K562 (cell line): ENCODE results near the gene TMED8. TPM values are rescaled to one million over a fixed set of nuclear protein-coding genes. Genes with fewer than 3 reads are reported as not detected.

ENCODE experiments used
- ATAC-seq: fragments of 200-7000 bp; cut with Tn5 transposase; 3 replicates; pipeline ENCODE4 v1.9.1; 2020; ENCODE audit warnings: moderate library complexity
- BruUV-seq: library from RNA; stranded (reverse); fragments of 400-500 nt; replicated peaks from 2 replicates; lab custom pipeline; 2021; lab: Mats Ljungman, UMichigan
- CTCF ChIA-PET: fragments of 300-600 bp; formaldehyde crosslinking; extraction: SDS; loops from one replicate; lab custom pipeline; 2021; ENCODE audit warnings: low intra/inter-chr PET ratio; lab: Yijun Ruan, JAX
- POLR2A ChIA-PET: fragments of 300-600, 350-650 bp; sonication (Branson Sonifier 250); formaldehyde crosslinking; extraction: SDS; loops from one replicate; lab custom pipeline; 2021; ENCODE audit warnings: antibody characterized with exemption, inconsistent platforms; lab: Yijun Ruan, JAX
- DNase-seq, 4 experiments: peaks; one replicate each; pipeline versions ENCODE4 v3.0.0 to v3.0.0-alpha.2; 2011 to 2018; ENCODE audit warnings: low spot score in 3 of 4, mixed read lengths in 3 of 4; ENCODE audit errors: extremely low read depth in 1 of 4
- FAIRE-seq: peaks from 2 replicates; lab custom pipeline; 2011; peaks lifted over from hg19 to GRCh38; lab: Jason Lieb, UNC
- H2AFZ ChIP-seq: 2 replicates; pipeline ENCODE4 v1.6.0; 2011; ENCODE audit warnings: low read depth, low read length, control low read depth, inconsistent platforms
- H3K27ac ChIP-seq: fragments of 200-600 bp; 3 replicates; pipeline ENCODE4 v1.8.0; 2011; ENCODE audit warnings: low read depth, mild to moderate bottlenecking, control low read depth, inconsistent platforms, low read length, moderate library complexity, mixed read lengths; ENCODE audit errors: extremely low read depth
- H3K27me3 ChIP-seq, 2 experiments: fragments of 300-600 bp in 1 of 2; 2 replicates in 1 of 2; 3 replicates in 1 of 2; pipeline versions ENCODE4 v1.6.0 to v1.8.0; 2011; ENCODE audit warnings: inconsistent platforms in 2 of 2, low read length in 2 of 2, mild to moderate bottlenecking in 1 of 2, mixed read lengths in 1 of 2, moderate library complexity in 1 of 2; ENCODE audit not compliant: control insufficient read depth in 2 of 2, insufficient read depth in 2 of 2
- H3K36me3 ChIP-seq: fragments of 300-600 bp; 3 replicates; pipeline ENCODE4 v1.8.0; 2011; ENCODE audit warnings: mild to moderate bottlenecking, low read length, inconsistent platforms; ENCODE audit not compliant: control insufficient read depth, insufficient read depth
- H3K4me1 ChIP-seq, 2 experiments: fragments of 200-600 bp in 1 of 2; replicated peaks in 1 of 2; 2 replicates in 1 of 2; 3 replicates in 1 of 2; pipeline versions ENCODE4 v1.5.1 to v1.8.0; 2011; ENCODE audit warnings: inconsistent platforms in 2 of 2, low read length in 2 of 2, mild to moderate bottlenecking in 1 of 2, mixed read lengths in 1 of 2, moderate library complexity in 1 of 2; ENCODE audit not compliant: control insufficient read depth in 2 of 2, insufficient read depth in 2 of 2
- H3K4me2 ChIP-seq: 2 replicates; pipeline ENCODE4 v1.6.1; 2011; ENCODE audit warnings: low read length, control low read depth, inconsistent platforms, mixed read lengths; ENCODE audit not compliant: insufficient read depth
- H3K4me3 ChIP-seq: fragments of 200-600 bp; sonication (generic), shearing (Covaris generic); 2 replicates; pipeline ENCODE4 v1.5.1; 2016; ENCODE audit warnings: control low read depth, inconsistent platforms
- H3K79me2 ChIP-seq: fragments of 200-600 bp; 3 replicates; pipeline ENCODE4 v1.8.0; 2011; ENCODE audit warnings: low read length, inconsistent platforms; ENCODE audit not compliant: control insufficient read depth, insufficient read depth
- H3K9ac ChIP-seq, 2 experiments: 2 replicates each; pipeline versions ENCODE4 v1.6.0 to v1.6.1; 2011; ENCODE audit warnings: low read depth in 2 of 2, low read length in 2 of 2, control low read depth in 1 of 2, inconsistent platforms in 1 of 2, mild to moderate bottlenecking in 1 of 2, mixed read lengths in 1 of 2; ENCODE audit not compliant: insufficient read depth in 1 of 2
- H3K9me1 ChIP-seq: one replicate; pipeline ENCODE4 v1.6.0; 2011; ENCODE audit warnings: inconsistent platforms, mild to moderate bottlenecking, low read length, moderate library complexity; ENCODE audit not compliant: control insufficient read depth, insufficient read depth
- H3K9me3 ChIP-seq: replicated peaks from 2 replicates; pipeline ENCODE4 v1.5.1; 2011; ENCODE audit warnings: low read depth, low read length, inconsistent platforms; ENCODE audit not compliant: control insufficient read depth, insufficient read depth
- H4K20me1 ChIP-seq: replicated peaks from 2 replicates; pipeline ENCODE4 v1.6.1; 2011; ENCODE audit warnings: low read length, inconsistent platforms, mixed read lengths; ENCODE audit not compliant: control insufficient read depth, insufficient read depth
- CBX3 ChIP-seq, 2 experiments: IDR thresholded peaks; 1 replicate in 1 of 2; 2 replicates in 1 of 2; pipeline ENCODE4 v1.6.1; 2012; ENCODE audit warnings: inconsistent platforms in 2 of 2, low read length in 2 of 2, borderline replicate concordance in 1 of 2, control low read depth in 1 of 2
- CREM ChIP-seq: IDR thresholded peaks from 2 replicates; pipeline ENCODE4 v1.6.1; 2014; ENCODE audit warnings: antibody characterized with exemption, low read depth
- ETS2 ChIP-seq: IDR thresholded peaks from 2 replicates; pipeline ENCODE4 v1.6.1; 2016; ENCODE audit warnings: borderline replicate concordance, missing genetic modification characterization, mild to moderate bottlenecking, moderate library complexity, missing compliant biosample characterization; ENCODE audit not compliant: poor library complexity, severe bottlenecking
- FIP1L1 ChIP-seq: fragments of 200-400 bp; formaldehyde crosslinking; IDR thresholded peaks from 2 replicates; pipeline ENCODE4 v1.6.1; 2018; ENCODE audit warnings: mild to moderate bottlenecking, low read depth, low read length; ENCODE audit not compliant: poor library complexity, severe bottlenecking
- HDAC2 ChIP-seq: fragments of 450-650 bp; IDR thresholded peaks from 2 replicates; pipeline ENCODE4 v1.6.1; 2016; ENCODE audit warnings: mild to moderate bottlenecking
- HNRNPUL1 ChIP-seq: fragments of 200-400 bp; formaldehyde crosslinking; IDR thresholded peaks from 2 replicates; pipeline ENCODE4 v1.6.1; 2017; ENCODE audit warnings: low read length
- ILK ChIP-seq: fragments of 450-650 bp; IDR thresholded peaks from 2 replicates; pipeline ENCODE4 v1.6.1; 2016; ENCODE audit warnings: missing genetic modification characterization, low read depth, mild to moderate bottlenecking, missing compliant biosample characterization, moderate library complexity, borderline replicate concordance
- JUNB ChIP-seq: fragments of 450-650 bp; formaldehyde crosslinking; conservative IDR thresholded peaks from 2 replicates; pipeline ENCODE4 v1.4.0; 2020; ENCODE audit warnings: mild to moderate bottlenecking
- NFIC ChIP-seq: fragments of 450-650 bp; IDR thresholded peaks from 2 replicates; pipeline ENCODE4 v1.6.1; 2017; ENCODE audit warnings: mild to moderate bottlenecking, inconsistent platforms
- RAD51 ChIP-seq: fragments of 450-650 bp; IDR thresholded peaks from 2 replicates; pipeline ENCODE4 v1.7.1; 2016; ENCODE audit warnings: low read depth, mild to moderate bottlenecking, borderline replicate concordance
- SLC30A9 ChIP-seq: fragments of 250-450 bp; sonication (Bioruptor Pico); IDR thresholded peaks from 2 replicates; pipeline ENCODE4 v1.8.0; 2022; ENCODE audit warnings: mild to moderate bottlenecking, moderate library complexity
- SRF ChIP-seq, 2 experiments: fragments of 250-450, 450-650 bp in 1 of 2; sonication (Bioruptor Pico) in 1 of 2; sonication (generic) in 1 of 2; formaldehyde crosslinking; IDR thresholded peaks; 2 replicates each; pipeline versions ENCODE4 v1.5.0 to v1.5.1; 2020 to 2022; ENCODE audit warnings: mild to moderate bottlenecking in 1 of 2, missing genetic modification reagents in 1 of 2
- ZFP1 ChIP-seq: fragments of 450-650 bp; formaldehyde crosslinking; IDR thresholded peaks from 2 replicates; pipeline ENCODE4 v1.4.0; 2020; ENCODE audit warnings: mild to moderate bottlenecking, mixed read lengths
- ZNF133 ChIP-seq: fragments of 250-450 bp; sonication (Bioruptor Pico); IDR thresholded peaks from 2 replicates; pipeline ENCODE4 v1.4.0; 2020; ENCODE audit warnings: mild to moderate bottlenecking
- ZNF384 ChIP-seq: IDR thresholded peaks from 2 replicates; pipeline ENCODE4 v1.6.1; 2012; ENCODE audit warnings: low read depth, low read length, improper control_type of control experiment
- ZNF584 ChIP-seq: fragments of 200-800 bp; sonication (Bioruptor generic); IDR thresholded peaks from 2 replicates; pipeline ENCODE4 v1.6.1; 2016; ENCODE audit warnings: low read depth, mild to moderate bottlenecking, missing genetic modification characterization, missing compliant biosample characterization
- WGBS: fragments of 100-300 bp; shearing (Covaris generic); methylation state at CpG from one replicate; pipeline ENCODE4 v1.1.6; 2016; ENCODE audit warnings: low coverage, mixed read lengths; ENCODE audit not compliant: insufficient coverage; ENCODE audit errors: missing lambda C conversion rate; 5-methylcytosine and 5-hydroxymethylcytosine counted together
- in situ Hi-C: fragments of 300-500 bp; cut with MboI; formaldehyde crosslinking; loops from 4 replicates; pipeline ENCODE4 v1.15.0; 2018; ENCODE audit warnings: inconsistent platforms, mixed read lengths
- intact Hi-C: fragments of 100-400 bp; cut with micrococcal nuclease; formaldehyde crosslinking; loops from 2 replicates; pipeline ENCODE4 v1.14.2; 2022
- polyA plus RNA-seq, 8 experiments: library from polyadenylated mRNA; depleted of rRNA in 4 of 8; stranded (reverse) in 5 of 8; unstranded in 3 of 8; fragments of >200 nt; fragmentation: Nextera tagmentation in 2 of 8; fragmentation: Illumina TruSeq in 1 of 8; extraction: Ambion mirVana in 2 of 8; extraction: Trizol in 1 of 8; gene quantifications; 2 replicates each; pipeline versions ENCODE4 v1.2.1 to v1.2.3, GENCODE V29; 2011 to 2014; ENCODE audit warnings: inconsistent platforms in 1 of 8, missing spikeins in 1 of 8
- total RNA-seq, 7 experiments: library from RNA; depleted of rRNA in 6 of 7; stranded (reverse); fragments of >200 nt in 6 of 7; fragmentation: Illumina TruSeq in 2 of 7; extraction: Trizol in 2 of 7; gene quantifications; 2 replicates each; pipeline versions ENCODE4 v1.2.1 to v1.2.3, GENCODE V29; 2011 to 2021; ENCODE audit warnings: low replicate concordance in 1 of 7
- TF ChIP-seq, protein P1 (sequence below), 3 experiments: fragments of 200-800 bp in 1 of 3; fragments of 250-450 bp in 1 of 3; fragments of 450-650 bp in 1 of 3; sonication (Bioruptor Pico) in 1 of 3; sonication (Bioruptor generic) in 1 of 3; formaldehyde crosslinking in 1 of 3; IDR thresholded peaks; 2 replicates each; pipeline versions ENCODE4 v1.6.1 to v1.8.0; 2016 to 2022; ENCODE audit warnings: mild to moderate bottlenecking in 2 of 3, missing genetic modification characterization in 2 of 3, missing compliant biosample characterization in 1 of 3, moderate library complexity in 1 of 3
- TF ChIP-seq, protein P2 (sequence below): sonication (generic); formaldehyde crosslinking; IDR thresholded peaks from 2 replicates; pipeline ENCODE4 v1.9.0; 2022; ENCODE audit warnings: mild to moderate bottlenecking, missing genetic modification reagents

Gene TMED8
- total and polyA plus RNA-seq, 9 of the 15 experiments (the other 6 are each of a cell fraction or from before 2014, with no cell fraction given): 3.3 to 17.4 (median 12.0) TPM

DNA sequence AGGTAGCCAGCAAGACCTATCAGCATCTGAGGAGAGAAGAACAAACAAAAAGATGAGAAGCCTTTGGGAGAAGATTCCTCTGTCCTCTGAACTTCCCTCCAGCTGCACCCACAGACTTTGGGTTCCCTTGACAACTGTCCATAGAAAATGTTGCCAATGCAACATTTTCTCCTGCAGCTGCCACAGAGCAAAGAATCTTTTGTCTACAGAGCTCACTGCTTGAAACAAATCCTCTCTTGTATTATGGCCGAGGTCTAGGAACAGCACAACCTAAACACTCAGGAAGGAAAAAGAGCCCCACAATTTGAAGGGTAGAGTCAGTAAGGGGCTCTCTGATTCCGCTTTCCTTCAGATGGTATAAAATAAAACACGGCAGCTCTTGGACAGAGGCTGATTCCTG lies 70.5 kb downstream of the TMED8 start (continued):
- TF ChIP-seq CBX3 (IDR thresholded peaks at IDR 0.05; ENCODE audit: borderline replicate concordance in 1 of 2, low read length in 2 of 2): no peak

DNA sequence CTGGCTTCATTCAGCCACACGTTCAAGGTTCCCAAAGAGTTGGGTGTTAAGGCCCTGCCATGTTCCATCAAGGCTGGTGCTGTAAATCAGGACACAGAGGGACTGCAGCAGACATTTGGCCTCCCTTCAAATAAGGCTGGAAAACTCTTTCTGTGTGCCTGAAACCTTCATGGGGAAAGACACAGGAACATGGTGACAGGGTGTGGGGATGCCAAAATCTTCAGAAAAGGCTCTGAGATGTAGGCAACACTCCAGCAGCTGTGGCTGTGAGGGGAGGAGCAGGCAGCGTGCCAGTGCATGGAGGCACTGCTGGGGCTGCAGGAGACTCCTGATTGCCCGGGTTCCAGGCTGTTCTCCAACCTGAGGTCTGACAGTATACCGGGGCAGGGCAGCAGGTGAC lies 71.2 kb downstream of the TMED8 start:
- Histone ChIP-seq H4K20me1 (no peaks in the 10 kb centered on the region), H3K79me2 (no peaks in the 10 kb centered on the region), H3K36me3 (peaks cover 14% of the 10 kb centered on the region; the same call in 2 of the 3 replicates), H3K9me3 (no peaks in the 10 kb centered on the region), H3K9me1 (no peaks in the 10 kb centered on the region), H3K27me3 (no peaks in the 10 kb centered on the region), H3K4me2 (no peak overlapping the region), H3K9ac (no peak overlapping the region), H3K27ac (no peak overlapping the region), H2AFZ (no peak overlapping the region), H3K4me3 (no peak overlapping the region), H3K4me1 (peaks cover 0 to 5% of the 10 kb centered on the region in 2 experiments; a peak in 2 of 5 replicates)
- BruUV-seq: no TSS peak
- in situ Hi-C loops (no loop called here), intact Hi-C loops (no loop called here)
- DNase-seq (no peak), FAIRE-seq (no peak), ATAC-seq (no peak)
- ChIA-PET CTCF (no interaction called here), POLR2A (interaction anchor here (2.6 kb wide), 1 partner anchor 11 kb away, joined by 10 read pairs; no protein-coding TSS in a partner anchor)
- 52% methylated on average over 4 of the region's 4 CpGs for WGBS
- TF ChIP-seq NFIC (no peak), ZNF384 (no peak), HNRNPUL1 (no peak), HDAC2 (no peak), ETS2 (tag) (no peak), ZNF584 (CRISPR knock-in tag) (no peak), CREM (no peak), JUNB (no peak), SLC30A9 (CRISPR knock-in tag) (no peak), SRF (CRISPR knock-in tag; IDR thresholded peaks at IDR 0.05) (no peak), ZFP1 (no peak), ZNF133 (CRISPR knock-in tag) (no peak), FIP1L1 (no peak), RAD51 (no peak), ILK (tag) (no peak)
- TF ChIP-seq, protein P1, sequence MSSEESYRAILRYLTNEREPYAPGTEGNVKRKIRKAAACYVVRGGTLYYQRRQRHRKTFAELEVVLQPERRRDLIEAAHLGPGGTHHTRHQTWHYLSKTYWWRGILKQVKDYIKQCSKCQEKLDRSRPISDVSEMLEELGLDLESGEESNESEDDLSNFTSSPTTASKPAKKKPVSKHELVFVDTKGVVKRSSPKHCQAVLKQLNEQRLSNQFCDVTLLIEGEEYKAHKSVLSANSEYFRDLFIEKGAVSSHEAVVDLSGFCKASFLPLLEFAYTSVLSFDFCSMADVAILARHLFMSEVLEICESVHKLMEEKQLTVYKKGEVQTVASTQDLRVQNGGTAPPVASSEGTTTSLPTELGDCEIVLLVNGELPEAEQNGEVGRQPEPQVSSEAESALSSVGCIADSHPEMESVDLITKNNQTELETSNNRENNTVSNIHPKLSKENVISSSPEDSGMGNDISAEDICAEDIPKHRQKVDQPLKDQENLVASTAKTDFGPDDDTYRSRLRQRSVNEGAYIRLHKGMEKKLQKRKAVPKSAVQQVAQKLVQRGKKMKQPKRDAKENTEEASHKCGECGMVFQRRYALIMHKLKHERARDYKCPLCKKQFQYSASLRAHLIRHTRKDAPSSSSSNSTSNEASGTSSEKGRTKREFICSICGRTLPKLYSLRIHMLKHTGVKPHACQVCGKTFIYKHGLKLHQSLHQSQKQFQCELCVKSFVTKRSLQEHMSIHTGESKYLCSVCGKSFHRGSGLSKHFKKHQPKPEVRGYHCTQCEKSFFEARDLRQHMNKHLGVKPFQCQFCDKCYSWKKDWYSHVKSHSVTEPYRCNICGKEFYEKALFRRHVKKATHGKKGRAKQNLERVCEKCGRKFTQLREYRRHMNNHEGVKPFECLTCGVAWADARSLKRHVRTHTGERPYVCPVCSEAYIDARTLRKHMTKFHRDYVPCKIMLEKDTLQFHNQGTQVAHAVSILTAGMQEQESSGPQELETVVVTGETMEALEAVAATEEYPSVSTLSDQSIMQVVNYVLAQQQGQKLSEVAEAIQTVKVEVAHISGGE (CRISPR knock-in tag; IDR thresholded peaks at IDR 0.05): no peak
- TF ChIP-seq, protein P2, sequence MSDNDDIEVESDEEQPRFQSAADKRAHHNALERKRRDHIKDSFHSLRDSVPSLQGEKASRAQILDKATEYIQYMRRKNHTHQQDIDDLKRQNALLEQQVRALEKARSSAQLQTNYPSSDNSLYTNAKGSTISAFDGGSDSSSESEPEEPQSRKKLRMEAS (CRISPR knock-in tag): no peak
